ENCODE measurements around the gene HADHB.
"Not testable (repeated sequence)": the region's sequence is repeated elsewhere in the genome, so short reads cannot be mapped to it uniquely, and the experiment has no call there.

Gene HADHB

DNA sequence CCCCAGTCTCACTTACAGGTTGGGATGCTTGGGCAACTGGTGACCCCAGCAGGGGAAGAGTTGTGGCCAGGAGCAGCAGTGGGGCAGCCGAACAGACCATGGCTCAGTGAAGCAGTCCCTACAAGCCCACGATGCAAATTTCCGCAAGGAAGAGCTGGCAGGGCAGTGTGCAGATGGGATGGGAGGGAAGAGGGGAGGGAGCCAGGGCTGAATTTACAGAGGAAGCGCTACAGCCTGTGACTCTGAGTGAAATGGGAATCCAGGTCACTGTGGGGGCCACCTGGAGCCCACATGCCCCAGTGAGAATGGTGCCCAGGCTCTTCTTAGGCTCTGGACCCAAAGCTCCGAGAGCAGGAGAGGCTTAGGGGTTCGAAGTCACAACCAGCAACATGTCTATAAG is 74.2 kb downstream of the HADHB start:
- in situ Hi-C loops (cut with MboI; ENCODE audit: low pct_unique_long_range_greater_than_20kb, low sequenced_read_pairs) = no loop called here
- no peak for DNase-seq

DNA sequence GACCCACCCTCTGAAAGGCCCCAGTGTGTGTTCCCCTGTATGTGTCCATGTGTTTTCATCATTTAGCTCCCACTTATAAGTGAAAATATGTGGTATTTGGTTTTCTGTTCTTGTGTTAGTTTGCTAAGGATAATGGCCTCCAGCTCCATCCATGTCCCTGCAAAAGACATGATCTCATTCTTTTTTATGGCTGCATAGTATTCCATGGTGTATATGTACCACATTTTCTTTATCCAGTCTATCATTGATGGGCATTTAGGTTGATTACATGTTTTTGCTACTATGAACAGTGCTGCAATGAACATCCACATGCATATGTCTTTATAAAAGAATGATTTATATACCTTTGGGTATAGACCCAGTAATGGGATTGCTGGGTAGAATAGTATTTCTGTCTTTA is 79.7 kb downstream of the HADHB start:
- in situ Hi-C loops (cut with MboI; ENCODE audit: low pct_unique_long_range_greater_than_20kb, low sequenced_read_pairs); DNase-seq: not testable (repeated sequence)

DNA sequence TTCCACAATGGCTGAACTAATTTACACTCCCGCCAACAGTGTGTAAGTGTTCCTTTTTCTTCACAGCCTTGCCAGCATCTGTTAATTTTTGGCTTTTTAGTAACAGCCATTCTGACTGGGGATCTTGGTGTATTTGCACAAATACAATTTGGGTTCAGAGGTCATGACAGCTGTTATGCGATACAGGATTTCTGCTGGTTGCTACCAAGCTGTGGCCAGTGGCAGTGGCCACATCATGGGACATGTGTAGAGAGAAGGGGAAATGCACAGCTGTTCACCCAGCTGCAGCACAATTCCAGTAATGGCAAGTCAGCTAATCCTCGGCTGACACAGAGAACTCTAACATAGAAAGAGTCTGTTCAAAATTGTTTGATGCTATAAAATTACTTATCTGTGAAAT is 80.2 kb downstream of the HADHB start:
- in situ Hi-C loops (cut with MboI; ENCODE audit: low pct_unique_long_range_greater_than_20kb, low sequenced_read_pairs) = no loop called here
- no peak for DNase-seq

DNA sequence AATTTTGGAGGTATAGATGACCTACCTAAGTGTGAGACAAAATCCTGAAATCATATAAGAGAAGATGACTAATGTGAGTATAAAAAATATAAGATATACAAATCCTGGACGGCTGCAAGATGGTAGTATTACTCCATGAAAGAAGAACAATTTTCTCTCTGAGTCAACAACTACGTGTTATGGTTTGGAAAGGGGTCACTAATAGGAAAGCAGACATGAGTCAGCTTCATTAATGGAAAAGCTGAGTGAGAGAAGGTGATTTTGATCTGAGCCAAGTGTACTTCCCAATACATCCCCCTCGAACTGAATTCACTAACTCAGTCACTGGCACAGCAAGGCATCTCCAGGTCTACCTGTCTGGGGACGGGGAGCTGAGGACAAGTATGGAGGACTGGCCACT is 81.1 kb downstream of the HADHB start:
- in situ Hi-C loops (cut with MboI; ENCODE audit: low pct_unique_long_range_greater_than_20kb, low sequenced_read_pairs) = no loop called here

DNA sequence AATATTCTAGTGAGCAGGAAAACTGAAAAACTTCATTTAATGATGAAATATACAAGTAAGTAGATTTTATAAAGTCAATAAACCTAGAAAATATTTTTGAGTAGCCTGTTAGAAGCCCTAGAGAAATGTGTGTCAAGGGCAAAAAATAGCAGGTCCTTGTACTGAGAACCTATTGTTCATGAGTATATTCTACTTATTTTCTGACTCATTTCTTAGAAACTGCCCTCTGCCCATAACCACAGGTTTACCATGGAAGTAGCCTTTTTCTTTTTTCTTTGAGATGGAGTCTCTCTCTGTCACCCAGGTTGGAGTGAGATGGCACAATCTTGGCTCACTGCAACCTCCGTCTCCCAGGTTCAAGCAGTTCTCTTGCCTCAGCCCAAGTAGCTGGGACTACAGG is 81.8 kb downstream of the HADHB start:
- in situ Hi-C loops (cut with MboI; ENCODE audit: low pct_unique_long_range_greater_than_20kb, low sequenced_read_pairs) = no loop called here

More for the DNA sequence above, 81.1 kb downstream of the HADHB start:
- DNase-seq = no peak

DNA sequence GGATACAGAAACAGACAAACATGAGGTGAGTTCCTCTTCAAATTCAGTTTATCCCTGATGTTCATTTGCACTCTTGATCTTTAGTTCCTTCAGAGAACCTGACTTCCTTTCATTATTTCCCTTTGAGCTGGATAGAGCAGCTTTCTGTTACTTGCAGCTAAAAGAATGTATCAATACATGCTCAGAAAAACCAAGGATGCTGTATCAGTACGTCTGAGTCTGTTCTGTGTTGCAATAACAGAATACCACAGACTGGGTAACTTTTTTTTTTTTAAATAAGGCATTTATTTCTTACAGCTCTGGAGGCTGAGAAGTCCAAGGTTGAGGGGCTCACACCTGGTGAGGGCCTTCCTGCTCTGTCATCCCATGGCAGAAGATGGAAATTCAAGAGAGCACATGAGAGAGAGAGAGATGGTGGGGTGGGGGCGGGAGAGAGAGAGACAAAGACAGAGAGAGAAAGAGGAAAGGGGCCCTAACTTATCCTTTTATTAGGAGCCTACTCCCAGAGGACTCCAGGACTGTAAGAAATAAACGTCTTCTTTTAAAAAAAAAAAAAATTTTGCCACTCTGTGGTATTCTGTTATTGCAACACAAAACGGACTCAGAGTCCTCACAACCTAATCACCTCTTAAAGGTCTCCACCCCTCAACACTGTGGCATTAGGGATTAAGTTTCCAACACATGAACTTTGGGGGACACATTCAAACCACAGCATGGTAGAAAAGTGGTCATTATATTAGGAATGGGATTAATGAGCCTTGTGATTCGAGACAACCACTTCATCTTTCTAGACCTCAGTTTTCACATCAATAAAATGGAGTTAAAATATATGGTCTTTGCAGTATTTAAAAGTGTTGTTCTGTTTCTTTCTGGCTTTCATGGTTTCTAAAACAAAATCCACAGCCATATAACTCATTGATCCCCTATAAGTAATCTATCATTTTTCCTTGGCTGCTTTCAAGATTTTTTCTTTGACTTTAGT is 82.8 kb downstream of the HADHB start:
- DNase-seq = peak; percentile 18
- in situ Hi-C loops (cut with MboI; ENCODE audit: low pct_unique_long_range_greater_than_20kb, low sequenced_read_pairs) = no loop called here

More for the DNA sequence above, 81.8 kb downstream of the HADHB start:
- no peak for DNase-seq

DNA sequence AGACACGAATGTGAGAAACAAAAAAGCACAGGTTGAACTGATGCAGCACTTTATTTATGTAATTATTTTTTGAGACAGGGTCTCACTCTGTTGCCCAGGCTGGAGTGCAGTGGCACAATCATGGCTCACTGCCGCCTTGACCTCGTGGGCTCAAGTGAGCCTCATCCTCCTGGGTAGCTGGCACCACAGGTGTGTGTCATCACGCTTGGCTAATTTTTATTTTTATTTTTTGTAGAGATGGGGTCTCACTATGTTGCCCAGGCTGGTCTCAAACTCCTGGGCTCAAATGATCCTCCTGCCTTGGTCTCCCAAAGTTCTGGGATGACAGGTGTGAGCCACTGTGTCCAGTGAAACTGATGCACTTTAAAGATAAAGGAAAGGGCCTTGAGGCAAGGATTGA is 84.3 kb downstream of the HADHB start:
- DNase-seq; in situ Hi-C loops (cut with MboI; ENCODE audit: low pct_unique_long_range_greater_than_20kb, low sequenced_read_pairs): not testable (repeated sequence)

DNA sequence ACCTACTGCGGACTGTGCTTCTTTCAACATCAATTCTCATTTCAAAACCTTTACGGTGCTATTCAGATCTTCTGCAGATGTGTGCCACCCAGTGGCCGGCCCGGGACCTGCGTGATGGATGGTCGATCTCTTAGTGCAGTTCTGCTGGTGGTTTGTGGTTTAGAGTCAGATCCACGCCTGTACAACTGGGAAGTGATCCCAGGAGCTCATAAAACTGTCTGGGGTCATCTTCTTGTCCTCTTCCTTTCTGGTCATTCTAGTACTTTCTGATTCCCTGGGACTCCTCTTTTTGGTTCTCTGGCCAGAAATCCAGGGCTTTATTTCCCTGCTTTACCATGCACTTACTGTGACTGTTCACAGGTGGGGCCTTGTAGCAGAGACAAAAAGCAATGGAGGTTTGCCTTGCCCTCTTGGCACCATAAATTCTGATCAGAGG is 85.4 kb downstream of the HADHB start:
- in situ Hi-C loops (cut with MboI; ENCODE audit: low pct_unique_long_range_greater_than_20kb, low sequenced_read_pairs) = no loop called here

DNA sequence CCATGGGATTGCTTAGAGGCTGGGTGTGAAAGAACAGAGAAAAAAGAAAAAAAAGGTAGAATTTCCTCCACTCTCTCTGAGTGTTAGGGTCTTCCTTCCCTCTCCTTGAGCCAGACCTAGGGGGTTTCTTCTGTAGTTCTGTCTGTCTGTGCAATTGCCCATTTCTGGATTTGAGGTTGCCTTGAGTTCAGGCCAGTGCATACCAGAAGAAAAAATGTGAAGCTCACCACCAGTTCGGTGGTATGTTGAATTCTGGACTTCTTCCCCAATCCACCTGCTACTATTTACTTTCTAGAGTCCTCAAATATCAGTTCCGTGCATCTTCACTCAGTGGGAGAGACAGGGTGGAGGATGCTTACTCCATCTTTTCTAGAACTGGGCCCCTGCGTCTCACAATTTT is 85.9 kb downstream of the HADHB start:
- in situ Hi-C loops (cut with MboI; ENCODE audit: low pct_unique_long_range_greater_than_20kb, low sequenced_read_pairs) = no loop called here
- no peak for DNase-seq

More for the DNA sequence above, 85.4 kb downstream of the HADHB start:
- peak; percentile 95 for DNase-seq

DNA sequence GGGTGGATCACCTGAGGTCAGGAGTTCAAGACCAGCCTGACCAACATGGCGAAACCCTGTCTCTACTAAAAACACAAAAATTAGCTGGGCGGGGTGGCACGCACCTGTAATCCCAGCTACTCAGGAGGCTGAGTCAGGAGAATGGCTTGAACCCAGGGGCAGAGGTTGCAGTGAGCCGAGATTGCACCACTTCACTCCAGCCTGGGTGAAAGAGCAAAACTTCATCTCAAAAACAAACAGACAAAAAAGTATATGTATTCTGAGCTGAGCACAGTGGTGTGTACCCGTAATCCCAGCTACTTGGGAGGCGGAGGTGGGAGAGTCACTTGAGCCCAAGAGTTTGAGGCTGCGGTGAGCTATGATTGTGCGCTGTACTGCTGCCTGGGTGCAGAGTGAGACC is 86.6 kb downstream of the HADHB start:
- DNase-seq; in situ Hi-C loops (cut with MboI; ENCODE audit: low pct_unique_long_range_greater_than_20kb, low sequenced_read_pairs): not testable (repeated sequence)

DNA sequence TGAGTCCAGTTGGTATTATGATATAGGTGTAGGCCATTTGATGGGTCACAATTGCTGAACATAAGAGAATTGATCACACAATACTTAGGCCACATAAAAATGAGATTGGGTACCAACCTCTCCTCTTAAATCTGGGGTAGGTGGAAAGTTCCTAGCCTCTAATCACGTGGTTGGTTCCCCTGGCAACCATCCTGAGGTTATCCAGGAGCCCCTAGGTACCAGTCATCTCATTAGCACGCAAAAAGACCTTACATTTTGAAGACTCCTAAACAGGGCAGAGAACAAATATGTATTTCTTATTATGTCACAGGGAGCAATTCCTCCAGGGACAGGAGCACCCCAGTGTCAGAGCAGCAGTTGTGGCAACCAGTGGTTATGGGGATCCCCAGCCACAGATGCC is 88.6 kb downstream of the HADHB start:
- in situ Hi-C loops (cut with MboI; ENCODE audit: low pct_unique_long_range_greater_than_20kb, low sequenced_read_pairs) = no loop called here
- DNase-seq = no peak

DNA sequence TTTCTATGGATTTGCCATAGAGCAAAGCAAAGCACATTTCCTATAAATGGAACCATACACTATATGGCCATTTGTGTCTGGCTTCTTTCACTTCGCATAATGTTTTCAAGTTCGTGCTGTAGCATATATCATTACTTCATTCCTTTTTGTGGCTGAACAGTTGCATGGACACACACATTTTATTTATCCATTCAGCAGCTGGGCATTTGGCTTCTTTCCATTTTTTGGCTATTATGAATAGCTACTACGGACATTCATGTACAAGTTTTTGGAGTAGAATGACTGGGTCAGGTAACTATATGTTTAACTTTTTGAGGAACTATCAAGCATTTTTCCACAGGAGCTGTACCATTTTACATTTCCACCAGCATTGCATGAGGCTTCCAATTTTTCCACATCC is 90.5 kb downstream of the HADHB start:
- in situ Hi-C loops (cut with MboI; ENCODE audit: low pct_unique_long_range_greater_than_20kb, low sequenced_read_pairs) = no loop called here
- no peak for DNase-seq

DNA sequence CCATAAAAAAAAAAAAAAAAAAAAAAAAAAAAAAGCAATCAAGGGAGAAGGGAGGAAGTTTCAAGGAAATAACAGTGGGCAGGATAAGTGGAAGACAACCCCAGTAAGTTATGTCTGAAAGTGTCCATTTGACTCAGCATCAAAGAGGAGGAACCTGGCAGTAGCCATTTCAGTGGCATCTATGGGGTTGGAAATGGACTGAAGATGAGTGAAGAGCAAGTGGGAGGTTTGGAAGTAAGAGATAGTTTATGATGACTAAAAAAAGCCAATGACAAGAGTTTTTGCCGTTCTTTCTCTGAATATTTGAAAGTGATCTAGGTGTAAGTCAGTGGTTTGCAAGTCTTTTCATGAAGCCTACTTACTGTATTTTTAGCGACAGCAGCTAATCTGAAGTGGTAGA is 92.0 kb downstream of the HADHB start:
- DNase-seq = no peak
- in situ Hi-C loops (cut with MboI; ENCODE audit: low pct_unique_long_range_greater_than_20kb, low sequenced_read_pairs) = no loop called here

DNA sequence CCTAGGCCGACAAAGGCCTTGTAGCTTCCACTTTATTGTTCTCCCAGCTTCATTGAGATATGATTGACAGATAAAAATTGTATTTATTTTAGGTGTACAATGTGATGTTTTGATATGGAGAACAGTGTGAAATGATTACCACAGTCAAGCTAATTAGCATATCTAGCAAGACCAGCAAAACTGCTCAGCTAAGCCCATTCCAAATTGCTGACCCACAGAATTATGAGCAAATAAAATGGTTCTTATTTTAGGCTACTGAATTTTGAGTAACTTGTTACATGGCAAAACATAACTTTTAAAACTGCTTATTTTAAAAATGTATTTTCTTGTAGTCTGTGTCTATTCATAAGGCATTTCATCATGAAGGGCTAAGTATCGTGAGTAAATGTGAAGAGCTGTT is 92.6 kb downstream of the HADHB start:
- in situ Hi-C loops (cut with MboI; ENCODE audit: low pct_unique_long_range_greater_than_20kb, low sequenced_read_pairs) = no loop called here
- no peak for DNase-seq
